Transverse colon (tissue), 4 donors: ENCODE measurements around the gene PLIN4. TPM values are rescaled to one million over a fixed set of nuclear protein-coding genes. Genes with fewer than 3 reads are reported as not detected.
"Not testable (repeated sequence)": the region's sequence is repeated elsewhere in the genome, so short reads cannot be mapped to it uniquely, and the experiment has no call there.

Experiments used
- DNase-seq: peaks from one replicate; pipeline ENCODE4 v3.0.0-alpha.2; 2019
- H3K27ac ChIP-seq, 4 donors: fragments of 200-600 bp; sonication (generic); 2 replicates each; pipeline ENCODE4 v1.5.1; 2016 to 2018; ENCODE audit warnings: inconsistent platforms in 4 of 4
- H3K27me3 ChIP-seq: fragments of 200-600 bp; sonication (generic); 2 replicates; pipeline ENCODE4 v1.5.1; 2017; ENCODE audit warnings: inconsistent platforms
- H3K36me3 ChIP-seq, 4 donors: fragments of 200-600 bp; sonication (generic); 2 replicates each; pipeline ENCODE4 v1.5.1; 2017 to 2019; ENCODE audit warnings: inconsistent platforms in 4 of 4
- H3K4me1 ChIP-seq, 4 donors: fragments of 200-600 bp; sonication (generic); 2 replicates each; pipeline ENCODE4 v1.5.1; 2017 to 2020; ENCODE audit warnings: inconsistent platforms in 4 of 4
- H3K4me3 ChIP-seq, 4 donors: fragments of 200-600 bp; sonication (generic); 1 replicate in 1 of 4; 2 replicates in 3 of 4; pipeline versions ENCODE4 v1.5.1 to v1.6.1; 2017 to 2019; ENCODE audit warnings: inconsistent platforms in 4 of 4
- H3K9me3 ChIP-seq, 2 donors: fragments of 200-600 bp; sonication (generic); 2 replicates each; pipeline ENCODE4 v1.5.1; 2017 to 2019; ENCODE audit warnings: inconsistent platforms in 2 of 2
- CTCF ChIP-seq, 5 experiments: fragments of 200-600 bp in 3 of 5; fragments of 450-650 bp in 2 of 5; sonication (generic) in 3 of 5; IDR thresholded peaks; 1 replicate in 2 of 5; 2 replicates in 3 of 5; pipeline ENCODE4 v1.5.1; 2016 to 2017; ENCODE audit warnings: antibody characterized with exemption in 5 of 5, inconsistent platforms in 3 of 5, mild to moderate bottlenecking in 2 of 5, moderate library complexity in 1 of 5
- EP300 ChIP-seq: sonication (generic); formaldehyde crosslinking; IDR thresholded peaks from one replicate; pipeline ENCODE4 v1.6.1; 2017; ENCODE audit warnings: antibody characterized with exemption, low read depth
- POLR2A ChIP-seq: fragments of 450-650 bp; IDR thresholded peaks from one replicate; pipeline ENCODE4 v1.6.1; 2016; ENCODE audit warnings: antibody characterized with exemption, mild to moderate bottlenecking, moderate library complexity
- POLR2AphosphoS5 ChIP-seq, 3 donors: sonication (generic); formaldehyde crosslinking; IDR thresholded peaks; one replicate each; pipeline ENCODE4 v1.6.1; 2016; ENCODE audit warnings: antibody characterized with exemption in 3 of 3
- WGBS, 2 donors: methylation state at CpG; one replicate each; pipeline ENCODE4 v1.1.5; 2018; ENCODE audit warnings: low coverage in 1 of 2; 5-methylcytosine and 5-hydroxymethylcytosine counted together
- in situ Hi-C, 4 donors: fragments of 200-750 bp; cut with MboI; loops; one replicate each; pipeline versions ENCODE4 v1.15.0 to v1.15.1; 2017; ENCODE audit warnings: low sequenced_read_pairs in 3 of 4, low pct_ligation_motif_present in 1 of 4, low pct_unique_long_range_greater_than_20kb in 1 of 4
- intact Hi-C: fragments of 100-400 bp; cut with DNase I; formaldehyde crosslinking; loops from one replicate; pipeline ENCODE4 v1.15.1; 2023; ENCODE audit warnings: low total_unique reads
- total RNA-seq, 4 donors: library from RNA; depleted of rRNA; stranded (reverse); fragments of >200 nt; gene quantifications; one replicate each; pipeline ENCODE4 v1.1.0, GENCODE V29; 2016

PLIN4 gene
- total RNA-seq, 4 donors from 2014 or later = 8.9 to 33.7 (median 22.2) TPM

- H3K27me3 ChIP-seq = peaks cover 12% of the 10 kb centered on the region
- no peak overlapping the region for H3K4me3 ChIP-seq
- no peaks in the 10 kb centered on the region for H3K9me3 ChIP-seq
- H3K27ac ChIP-seq = no peak overlapping the region
- no peak for TF ChIP-seq POLR2A
- TF ChIP-seq POLR2AphosphoS5 (IDR thresholded peaks at IDR 0.05) = no peak
- no peak for TF ChIP-seq EP300
- TF ChIP-seq CTCF (IDR thresholded peaks at IDR 0.05) = no peak
- in situ Hi-C loops = no loop called here
- peaks cover 0 to 5% (median 2%) of the 10 kb centered on the region in 4 donors for H3K4me1 ChIP-seq
- WGBS, 2 donors = 78 to 82% methylated on average over 4 to 14 of the region's 14 CpGs
- no peaks in the 10 kb centered on the region for H3K36me3 ChIP-seq
- no peak for DNase-seq
- intact Hi-C loops = no loop called here
Observed at GRCh38 chr19:4529924-4530522, 11.7 kb upstream of the PLIN4 start.

- WGBS, 2 donors = 84% methylated on average over 15 of the region's 15 CpGs; no CpG with 5 or more reads in 1 of the 2 donors
- no peaks in the 10 kb centered on the region for H3K9me3 ChIP-seq
- peaks cover 9% of the 10 kb centered on the region for H3K27me3 ChIP-seq
- H3K4me3 ChIP-seq = no peak overlapping the region
- H3K4me1 ChIP-seq = no peaks in the 10 kb centered on the region
- no peak for TF ChIP-seq CTCF (IDR thresholded peaks at IDR 0.05)
- no peak for TF ChIP-seq POLR2A
- no peak for TF ChIP-seq EP300
- TF ChIP-seq POLR2AphosphoS5 (IDR thresholded peaks at IDR 0.05) = no peak
- intact Hi-C loops = no loop called here
- H3K36me3 ChIP-seq = no peaks in the 10 kb centered on the region
- DNase-seq = no peak
- H3K27ac ChIP-seq = no peak overlapping the region
- in situ Hi-C loops = no loop called here
Observed at GRCh38 chr19:4528843-4529242, 10.6 kb upstream of the PLIN4 start.

GRCh38 chr19:4527377-4527776, 9.1 kb upstream of the PLIN4 start:
- intact Hi-C loops, H3K36me3 ChIP-seq, in situ Hi-C loops, H3K4me3 ChIP-seq, H3K27me3 ChIP-seq, DNase-seq, H3K9me3 ChIP-seq, H3K27ac ChIP-seq, H3K4me1 ChIP-seq: not testable (repeated sequence)
- WGBS, 2 donors = 75% methylated on average over 8 of the region's 8 CpGs; no CpG with 5 or more reads in 1 of the 2 donors

- in situ Hi-C loops (no loop called here), intact Hi-C loops (no loop called here)
- DNase-seq = no peak
- Histone ChIP-seq H3K4me1 (no peaks in the 10 kb centered on the region), H3K9me3 (no peaks in the 10 kb centered on the region), H3K36me3 (no peaks in the 10 kb centered on the region), H3K4me3 (no peak overlapping the region), H3K27ac (no peak overlapping the region), H3K27me3 (peaks cover 4% of the 10 kb centered on the region)
- TF ChIP-seq POLR2AphosphoS5 (IDR thresholded peaks at IDR 0.05) (no peak), CTCF (IDR thresholded peaks at IDR 0.05) (no peak), EP300 (no peak), POLR2A (no peak)
- 71% methylated on average over 18 of the region's 23 CpGs; no CpG with 5 or more reads in 1 of the 2 donors for WGBS, 2 donors
Observed at GRCh38 chr19:4525563-4526002, 7.3 kb upstream of the PLIN4 start.
